ENCODE results near the gene FOXG1.

FOXG1 gene

GRCh38 chr14:28777471-28778137 lies 11.0 kb downstream of the FOXG1 start:
- no peak for DNase-seq

GRCh38 chr14:28778138-28779117 lies 11.8 kb downstream of the FOXG1 start:
- no peak for DNase-seq

GRCh38 chr14:28779456-28779855 lies 12.9 kb downstream of the FOXG1 start:
- no peak for DNase-seq

GRCh38 chr14:28780843-28781820 lies 14.5 kb downstream of the FOXG1 start:
- DNase-seq: no peak

- DNase-seq: no peak
Observed at GRCh38 chr14:28782301-28782700, 15.7 kb downstream of the FOXG1 start.

GRCh38 chr14:28783664-28784063 lies 17.1 kb downstream of the FOXG1 start:
- DNase-seq: no peak

GRCh38 chr14:28784096-28785048 lies 17.8 kb downstream of the FOXG1 start:
- no peak for DNase-seq

- no peak for DNase-seq
Observed at GRCh38 chr14:28785096-28785952, 18.7 kb downstream of the FOXG1 start.

- no peak for DNase-seq
Observed at GRCh38 chr14:28807518-28807917, 40.9 kb downstream of the FOXG1 start.

GRCh38 chr14:28813810-28814209 lies 47.2 kb downstream of the FOXG1 start:
- no peak for DNase-seq

Measured in NCI-H1105 treated with DMSO at 0.1 percent for 48 hours (cell line).